GM21717 (cell line): ENCODE data around the gene CYTH1.
"Not testable (repeated sequence)": the region's sequence is repeated elsewhere in the genome, so short reads cannot be mapped to it uniquely, and the experiment has no call there.

Source experiments
- ATAC-seq: cut with Tn5 transposase; IDR thresholded peaks from one replicate; pipeline ENCODE4 v1.9.1; 2021; ENCODE audit warnings: mild to moderate bottlenecking, moderate library complexity; ENCODE audit not compliant: unreplicated experiment

The CYTH1 gene

GRCh38 chr17:78674595-78675315 is 107.3 kb downstream of the CYTH1 start:
- ATAC-seq = no peak

GRCh38 chr17:78674156-78674555 is 107.9 kb downstream of the CYTH1 start:
- ATAC-seq = no peak

- ATAC-seq = no peak
Measured at GRCh38 chr17:78673395-78673794, 108.7 kb downstream of the CYTH1 start.

GRCh38 chr17:78672871-78673371 is 109.2 kb downstream of the CYTH1 start:
- no peak for ATAC-seq

GRCh38 chr17:78672005-78672404 is 110.1 kb downstream of the CYTH1 start:
- no peak for ATAC-seq

DNA sequence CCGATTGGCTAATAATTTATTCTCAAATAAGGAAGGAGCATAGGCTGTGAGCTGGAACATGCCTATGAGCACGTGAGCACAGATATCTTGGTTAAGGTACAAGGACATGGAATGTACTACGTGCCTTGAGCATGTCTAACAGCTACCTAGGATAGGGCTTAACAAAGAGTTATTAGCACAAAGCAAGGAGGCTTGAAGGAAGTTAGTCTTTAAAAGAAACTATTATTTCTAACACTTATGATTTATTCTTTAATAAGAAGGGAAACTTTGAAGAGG is 110.4 kb downstream of the CYTH1 start:
- ATAC-seq = not testable (repeated sequence)

DNA sequence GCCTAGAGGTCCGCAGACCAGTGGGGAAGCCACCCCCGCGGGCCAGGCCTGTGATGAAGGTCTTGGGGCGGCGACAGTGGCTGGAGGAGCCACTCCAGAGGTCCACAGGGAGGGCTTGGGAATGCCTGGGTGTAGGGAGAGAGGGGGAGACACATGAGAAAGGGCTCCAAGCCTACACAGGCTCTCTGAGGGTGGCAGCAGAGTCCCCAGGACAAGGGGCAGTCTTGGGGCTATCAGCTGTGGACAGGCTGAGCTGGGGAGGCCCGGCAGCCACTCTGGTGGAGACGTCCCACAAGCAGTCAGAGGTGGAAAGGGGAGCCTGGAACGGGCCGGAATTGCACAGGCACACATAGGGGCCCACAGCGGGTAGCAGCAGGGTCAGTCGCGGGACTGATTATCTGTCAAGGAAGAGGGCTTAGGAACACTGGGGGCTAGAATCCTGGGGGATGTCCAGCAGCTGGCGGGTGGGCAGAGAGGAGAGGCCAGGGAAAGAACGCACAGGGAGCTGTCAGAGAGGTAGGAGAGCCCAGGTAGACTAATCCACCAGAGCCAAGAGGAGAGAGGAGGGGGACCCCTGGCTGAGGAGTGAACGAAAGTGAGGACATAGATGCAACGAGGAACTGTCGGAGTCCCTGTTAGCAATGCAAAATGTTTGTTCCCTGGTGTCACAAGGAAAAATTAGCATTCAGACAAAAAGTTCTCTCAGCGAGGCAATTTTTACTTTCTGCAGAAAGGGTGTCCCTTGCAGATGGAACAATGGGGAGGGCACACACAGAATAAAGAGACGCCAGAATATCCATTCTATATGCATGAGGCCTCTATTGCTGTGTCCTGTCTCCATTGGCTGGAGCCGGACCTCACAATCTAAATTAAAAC is 111.0 kb downstream of the CYTH1 start:
- no peak for ATAC-seq

DNA sequence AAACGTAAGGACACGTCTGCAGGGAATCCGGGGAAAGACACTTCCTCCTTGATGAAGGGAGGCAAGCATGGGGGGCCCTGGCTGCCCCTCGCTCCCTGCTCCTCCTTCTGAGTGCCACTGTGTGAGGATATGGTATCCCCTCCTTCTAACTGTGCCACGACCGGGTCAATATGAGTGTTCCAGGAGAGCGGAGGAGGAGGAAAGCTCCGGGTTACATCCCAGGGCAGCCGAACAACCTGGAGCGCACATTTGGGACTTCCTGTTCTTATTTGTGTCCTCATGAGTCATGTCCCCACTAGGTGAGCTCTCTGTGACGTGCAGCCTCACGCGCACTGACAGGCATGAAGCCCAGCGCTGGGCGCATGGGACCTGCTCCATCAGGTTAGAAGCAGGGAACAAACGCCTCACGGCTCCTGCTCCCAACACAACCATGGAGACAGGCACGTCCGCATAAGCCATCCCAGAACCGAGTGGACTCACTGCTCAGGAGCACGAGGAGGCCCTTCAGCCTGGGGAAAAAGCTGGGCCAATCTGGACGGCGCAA is 112.0 kb downstream of the CYTH1 start:
- ATAC-seq = no peak

- no peak for ATAC-seq
Measured at GRCh38 chr17:78669256-78669974, 112.7 kb downstream of the CYTH1 start.

GRCh38 chr17:78668847-78669246 is 113.2 kb downstream of the CYTH1 start:
- no peak for ATAC-seq

- ATAC-seq = no peak
Measured at GRCh38 chr17:78667741-78668640, 114.1 kb downstream of the CYTH1 start.

DNA sequence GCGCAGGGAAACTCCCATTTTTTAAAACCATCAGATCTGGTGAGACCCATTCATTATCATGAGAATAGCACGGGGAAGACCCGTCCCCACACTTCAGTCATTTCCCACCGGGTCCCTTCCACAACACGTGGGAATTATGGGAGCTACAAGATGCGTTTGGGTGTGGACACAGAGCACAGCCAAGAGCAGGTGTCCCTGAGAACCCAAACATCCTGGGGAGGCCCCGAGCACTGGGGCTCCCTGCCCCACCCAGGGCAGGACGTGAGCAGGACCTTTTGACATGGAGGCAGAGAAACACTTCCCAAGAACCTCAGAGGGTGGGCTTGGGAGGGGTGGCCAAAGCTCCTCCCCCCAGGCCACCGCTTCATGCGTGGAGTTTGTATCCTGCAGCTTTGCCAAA is 115.0 kb downstream of the CYTH1 start:
- no peak for ATAC-seq

GRCh38 chr17:78665952-78666920 is 115.8 kb downstream of the CYTH1 start:
- ATAC-seq = no peak

DNA sequence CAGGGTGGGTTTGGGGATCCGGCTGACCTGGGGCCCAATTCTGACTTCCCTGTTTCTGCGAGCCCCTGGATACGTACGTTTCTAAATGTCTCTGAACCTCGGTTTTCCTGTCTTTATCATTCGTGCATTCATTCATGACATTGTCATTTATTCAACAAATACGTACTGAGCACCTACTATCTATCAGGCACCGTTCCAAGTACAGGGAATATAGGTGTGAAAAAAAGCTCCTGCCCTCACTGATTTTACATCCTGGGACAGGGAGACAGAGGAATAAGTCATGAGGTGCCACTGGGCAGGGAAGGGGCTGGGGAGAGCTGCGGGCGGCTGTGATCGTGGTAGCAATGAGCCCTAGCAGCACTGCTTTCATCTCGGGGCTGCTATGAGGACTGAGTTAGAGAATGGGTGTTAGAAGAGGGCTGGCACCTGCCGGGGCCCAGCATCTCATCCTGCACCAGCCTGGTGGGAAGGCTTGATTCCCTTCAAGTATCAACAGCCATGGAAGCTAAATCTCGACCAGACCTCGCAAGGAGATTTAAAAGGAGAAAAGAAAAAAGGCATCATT is 116.6 kb downstream of the CYTH1 start:
- ATAC-seq = no peak

- no peak for ATAC-seq
Measured at GRCh38 chr17:78664476-78665386, 117.3 kb downstream of the CYTH1 start.

DNA sequence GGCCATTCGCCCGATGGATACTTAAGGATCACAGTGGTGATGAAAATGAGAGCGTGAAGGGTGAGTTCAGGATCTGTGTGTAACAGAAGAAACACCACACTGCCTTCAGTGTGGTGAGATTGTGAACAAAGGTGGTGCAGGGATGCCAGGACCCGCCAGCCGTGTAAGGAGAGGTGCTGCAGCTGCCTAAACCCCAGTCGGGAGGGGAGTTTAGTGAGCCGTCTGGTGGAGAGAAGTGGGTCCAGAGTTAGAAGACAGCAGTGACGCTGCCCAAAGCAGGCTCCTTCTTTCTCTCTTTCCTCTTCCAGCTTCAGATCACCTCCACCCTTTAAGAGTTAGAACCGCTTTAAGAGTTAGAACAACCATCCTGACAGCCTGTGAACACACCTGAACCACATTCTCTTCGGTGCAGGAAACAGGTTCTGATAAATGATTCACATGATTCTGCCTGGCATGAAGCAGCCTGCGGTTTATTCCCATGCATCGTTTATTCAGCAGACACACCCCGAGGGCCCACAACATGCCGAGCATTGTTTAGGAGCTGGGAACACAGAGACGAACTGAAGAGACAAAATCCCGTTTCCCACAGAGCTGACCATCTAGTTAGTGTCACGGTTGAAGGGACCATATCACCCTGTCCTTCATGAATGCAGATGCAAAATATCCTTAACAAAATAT is 120.8 kb downstream of the CYTH1 start:
- no peak for ATAC-seq

GRCh38 chr17:78659546-78659945 is 122.5 kb downstream of the CYTH1 start:
- ATAC-seq = no peak
